Activated T-cell treated with anti-CD3 and anti-CD28 coated beads for 48 hours (primary cell): Measurements from ENCODE around the gene PPP1R9B.

Experiments
- DNase-seq: peaks from one replicate; pipeline ENCODE4 v3.0.0-alpha.2; 2020; ENCODE audit warnings: low read depth

PPP1R9B gene

GRCh38 chr17:50155115-50155819 is 4.8 kb upstream of the PPP1R9B start:
- no peak for DNase-seq

- DNase-seq: no peak
These were observed 4.1 kb upstream of the PPP1R9B start for GRCh38 chr17:50154604-50155003.

- no peak for DNase-seq
These were observed 3.4 kb upstream of the PPP1R9B start for GRCh38 chr17:50153650-50154575.

- DNase-seq: no peak
These were observed 2.3 kb upstream of the PPP1R9B start for GRCh38 chr17:50152736-50153135.

DNA sequence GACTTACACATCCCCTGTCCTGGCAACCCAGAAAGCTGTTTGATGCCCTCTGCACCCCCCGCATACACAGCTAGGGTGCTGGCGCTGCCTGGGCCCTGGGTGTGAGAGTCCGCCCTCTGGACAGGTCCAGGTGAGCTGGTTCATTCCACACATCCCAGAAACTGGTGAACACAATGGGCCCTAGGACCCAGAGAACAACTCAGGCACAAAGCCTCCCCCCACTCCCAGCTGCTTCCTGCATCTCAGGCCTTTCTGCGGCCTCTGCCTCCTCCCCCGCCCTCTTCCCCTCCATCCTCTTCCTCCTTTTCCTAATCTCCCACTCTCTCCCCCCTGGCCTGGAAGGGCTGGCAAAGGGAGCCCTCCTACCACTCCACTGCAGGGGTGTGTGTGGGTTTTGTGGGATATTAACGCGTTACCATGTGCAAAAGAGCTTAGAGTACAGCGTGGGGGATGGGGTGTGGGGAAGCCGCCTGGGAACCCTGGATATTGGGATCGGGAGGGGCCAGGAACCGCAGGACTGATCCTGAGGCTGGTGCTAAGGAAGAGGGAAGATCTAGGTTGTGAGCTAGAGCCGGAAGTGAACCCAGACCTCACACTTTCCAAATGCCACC is 1.6 kb upstream of the PPP1R9B start:
- DNase-seq: no peak

GRCh38 chr17:50151041-50151936 is 812 bp upstream of the PPP1R9B start:
- peak; percentile 87 for DNase-seq

DNA sequence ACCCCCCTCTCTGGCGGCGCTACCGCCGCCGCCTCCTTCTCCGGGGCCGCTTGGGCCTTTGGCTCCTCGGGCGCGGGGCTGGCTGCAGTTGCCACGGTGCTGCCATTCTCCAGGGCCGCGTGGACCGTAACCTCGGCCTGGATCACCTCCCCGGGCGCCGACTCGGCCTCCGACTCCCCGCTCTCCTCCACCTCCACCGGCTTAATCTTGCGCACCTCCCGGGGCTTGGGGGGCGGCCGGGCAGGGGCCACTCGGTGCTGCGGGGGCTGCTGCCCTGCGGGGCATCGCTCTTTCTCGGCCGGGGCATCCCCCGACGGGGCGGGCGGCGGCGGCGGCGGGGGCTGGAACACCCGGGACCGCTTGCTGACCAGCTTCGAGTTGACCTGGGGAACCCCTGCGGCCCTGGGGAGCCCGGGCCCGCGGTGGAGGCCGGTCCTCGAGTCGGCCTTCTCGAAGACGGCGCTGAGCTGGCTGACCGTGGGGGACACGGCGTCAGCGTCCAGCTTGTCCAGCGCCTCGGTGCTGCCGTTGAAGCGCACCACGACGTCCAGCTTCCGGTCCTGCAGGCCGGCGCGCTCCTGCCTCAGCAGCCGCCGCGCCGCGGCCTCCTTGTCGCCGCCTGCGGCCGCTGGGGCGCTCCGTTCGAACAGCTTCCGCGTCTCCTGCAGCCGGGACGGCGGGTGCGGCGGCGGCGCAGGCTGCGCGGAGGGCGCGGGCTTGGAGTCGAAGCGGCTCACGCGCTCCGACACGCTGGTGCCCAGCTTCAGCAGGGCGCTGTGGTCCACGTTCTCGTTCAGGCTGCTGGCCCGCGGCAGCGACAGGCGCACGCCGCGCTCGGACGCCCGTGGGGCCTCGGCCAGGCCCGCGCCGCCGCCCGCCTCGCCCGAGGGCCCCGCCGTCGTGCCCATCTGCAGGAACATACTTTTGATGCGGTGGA is 792 bp downstream of the PPP1R9B start:
- no peak for DNase-seq

DNA sequence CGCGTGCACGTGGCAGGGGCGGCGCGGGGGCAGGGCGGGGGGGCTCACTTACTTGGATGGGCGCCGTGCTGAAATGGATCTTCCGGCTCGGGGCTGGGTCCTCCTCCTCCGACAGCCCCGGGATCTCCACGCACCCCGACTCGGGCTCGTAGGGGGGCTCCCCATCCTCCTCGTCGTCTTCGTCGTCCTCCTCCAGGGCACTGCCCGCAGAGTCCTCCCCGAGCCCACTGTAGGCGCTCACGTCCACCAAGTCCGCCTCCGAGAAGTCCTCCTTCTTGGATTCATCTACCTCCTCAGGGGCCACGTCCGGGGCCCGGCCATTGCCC is 1.4 kb downstream of the PPP1R9B start:
- DNase-seq: no peak

- peak; percentile 75 for DNase-seq
These were observed 2.0 kb downstream of the PPP1R9B start for GRCh38 chr17:50148226-50149090.

GRCh38 chr17:50147841-50148225 is 2.6 kb downstream of the PPP1R9B start:
- no peak for DNase-seq

DNA sequence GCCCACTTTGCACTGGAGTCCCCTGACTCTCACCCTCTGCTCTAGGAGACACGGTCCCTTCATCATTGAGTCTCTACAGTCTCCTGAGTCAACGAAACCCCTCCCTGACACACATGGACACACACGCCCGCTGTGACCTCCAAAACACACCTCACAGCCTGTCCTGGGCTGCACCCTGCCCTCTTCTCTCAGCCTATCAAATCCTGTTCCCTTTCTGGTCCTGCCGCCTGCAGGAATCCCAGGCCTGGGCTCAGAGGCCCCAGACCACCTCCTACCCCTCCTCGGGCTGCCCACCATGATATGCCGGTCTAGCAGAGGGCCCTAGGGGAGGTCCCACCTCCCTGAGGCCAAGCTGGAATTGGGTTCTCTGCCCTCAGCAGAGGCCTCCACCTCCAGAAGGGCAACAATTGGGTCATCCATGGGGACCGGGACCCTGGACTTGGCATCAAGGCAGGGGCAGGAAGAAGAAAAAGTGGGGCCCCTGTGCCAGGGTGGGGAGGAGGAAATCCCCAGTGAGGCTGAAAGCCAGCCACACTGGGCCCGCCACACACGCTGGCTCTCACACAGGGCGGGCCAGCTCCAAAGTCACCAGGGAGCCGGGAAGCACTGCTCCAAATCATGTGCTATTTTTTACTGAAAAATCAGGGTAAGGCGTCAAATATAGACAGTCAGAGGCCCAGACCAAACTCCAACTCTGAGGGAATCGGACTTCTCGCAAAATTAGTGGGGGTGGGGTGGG is 3.4 kb downstream of the PPP1R9B start:
- DNase-seq: no peak

DNA sequence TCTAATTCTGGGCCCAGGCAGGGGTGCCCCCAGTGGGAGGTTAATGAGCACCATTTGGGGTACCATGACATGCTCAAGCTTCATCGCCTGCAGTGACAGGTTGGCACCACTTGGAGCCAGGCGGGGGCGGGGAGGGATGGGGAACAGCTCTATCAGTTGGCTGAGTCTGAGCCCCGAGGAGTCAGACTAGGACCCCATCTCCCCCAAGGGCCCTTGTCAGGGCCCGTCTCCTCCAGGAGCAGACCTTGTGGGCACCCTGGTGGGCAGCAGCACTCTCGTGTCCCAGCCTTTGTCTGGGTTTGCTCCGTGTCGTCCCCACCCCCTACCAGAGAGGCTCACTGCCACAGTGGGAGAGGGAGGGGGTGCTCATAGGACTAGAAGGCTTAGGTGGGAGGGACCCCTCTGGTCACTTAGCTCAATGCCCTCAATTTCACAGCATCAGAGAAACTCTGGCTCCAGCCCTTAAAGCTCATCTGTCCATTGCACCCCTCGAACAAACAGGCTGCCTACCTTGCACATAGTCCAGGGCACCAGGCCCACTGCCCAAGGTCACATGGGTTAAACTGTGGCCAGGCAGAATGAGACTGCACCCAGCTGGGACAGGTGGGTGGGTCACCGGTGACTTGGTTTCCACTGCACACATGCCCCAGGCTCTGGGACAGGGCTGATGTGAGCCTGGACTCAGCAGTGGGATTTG is 4.1 kb downstream of the PPP1R9B start:
- DNase-seq: no peak

- DNase-seq: no peak
These were observed 4.8 kb downstream of the PPP1R9B start for GRCh38 chr17:50145532-50146229.

- DNase-seq: no peak
These were observed 5.5 kb downstream of the PPP1R9B start for GRCh38 chr17:50144845-50145531.

- DNase-seq: no peak
These were observed 6.1 kb downstream of the PPP1R9B start for GRCh38 chr17:50144355-50144754.

- no peak for DNase-seq
These were observed 6.9 kb downstream of the PPP1R9B start for GRCh38 chr17:50143461-50144176.

DNA sequence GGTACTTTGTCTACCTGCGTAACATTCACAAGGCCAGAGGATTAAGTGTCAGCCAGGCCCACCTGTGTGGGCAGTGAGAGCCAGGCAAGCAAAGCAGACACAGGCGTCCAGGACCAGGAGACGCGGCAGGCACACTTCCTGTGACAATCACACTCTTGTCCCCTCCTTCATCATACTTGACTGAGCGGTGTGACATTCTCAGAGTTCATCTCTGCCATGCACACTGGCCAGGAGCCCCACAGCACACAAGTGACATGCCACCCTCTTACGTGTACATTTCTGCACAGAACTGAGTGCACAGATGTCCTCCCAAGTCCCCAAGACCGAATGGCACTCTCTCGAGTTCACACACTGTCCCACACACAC is 8.7 kb downstream of the PPP1R9B start:
- no peak for DNase-seq
